Measurements from ENCODE around the gene SFRP5. TPM values are rescaled to one million over a fixed set of nuclear protein-coding genes. Genes with fewer than 3 reads are reported as not detected.

The SFRP5 gene
- total and polyA plus RNA-seq, 8 donors, result 0.24 to 9.1 (median 2.9) TPM

GRCh38 chr10:97748116-97748515 is 23.7 kb downstream of the SFRP5 start:
- no peaks in the 10 kb centered on the region for H3K9me3 ChIP-seq
- H3K4me3 ChIP-seq, result no peak overlapping the region
- no peak for DNase-seq
- no peak overlapping the region for H3K27ac ChIP-seq
- ATAC-seq, result no peak
- TF ChIP-seq CTCF (IDR thresholded peaks at IDR 0.05), result no peak
- no peaks in the 10 kb centered on the region for H3K4me1 ChIP-seq
- intact Hi-C loops (cut with DNase I), result no loop called here
- H3K27me3 ChIP-seq, result no peaks in the 10 kb centered on the region
- H3K36me3 ChIP-seq, result peaks cover 0 to 99% of the 10 kb centered on the region in 2 donors

- no peak for DNase-seq
- Histone ChIP-seq H3K4me3 (no peak overlapping the region), H3K36me3 (peaks cover 0 to 99% of the 10 kb centered on the region in 2 donors), H3K4me1 (peaks cover 0 to 2% of the 10 kb centered on the region in 2 donors), H3K27ac (no peak overlapping the region), H3K9me3 (no peaks in the 10 kb centered on the region), H3K27me3 (no peaks in the 10 kb centered on the region)
- no peak for TF ChIP-seq CTCF (IDR thresholded peaks at IDR 0.05)
- intact Hi-C loops (cut with DNase I), result no loop called here
- ATAC-seq, result no peak
Observed at GRCh38 chr10:97747573-97747972, 24.2 kb downstream of the SFRP5 start.

- no peak overlapping the region for H3K4me3 ChIP-seq
- H3K9me3 ChIP-seq, result no peaks in the 10 kb centered on the region
- no peaks in the 10 kb centered on the region for H3K27me3 ChIP-seq
- DNase-seq (peak in 1 of 4 donors; percentile 26), ATAC-seq (no peak)
- no peak for TF ChIP-seq CTCF (IDR thresholded peaks at IDR 0.05)
- H3K4me1 ChIP-seq, result peaks cover 0 to 9% of the 10 kb centered on the region in 2 donors
- peaks cover 0 to 98% of the 10 kb centered on the region in 2 donors for H3K36me3 ChIP-seq
- no peak overlapping the region for H3K27ac ChIP-seq
- intact Hi-C loops (cut with DNase I), result no loop called here
Observed at GRCh38 chr10:97744405-97745035, 27.3 kb downstream of the SFRP5 start.

- Histone ChIP-seq H3K9me3 (no peaks in the 10 kb centered on the region), H3K4me1 (peaks cover 5 to 21% of the 10 kb centered on the region in 2 donors), H3K36me3 (peaks cover 0 to 94% of the 10 kb centered on the region in 2 donors), H3K27me3 (no peaks in the 10 kb centered on the region), H3K27ac (no peak overlapping the region), H3K4me3 (no peak overlapping the region)
- TF ChIP-seq CTCF (IDR thresholded peaks at IDR 0.05), result no peak
- intact Hi-C loops (cut with DNase I), result no loop called here
- DNase-seq, result peak in 1 of 4 donors; percentile 22
- no peak for ATAC-seq
Observed at GRCh38 chr10:97743169-97743943, 28.4 kb downstream of the SFRP5 start.

- intact Hi-C loops (cut with DNase I), result no loop called here
- Histone ChIP-seq H3K36me3 (peaks cover 0 to 67% of the 10 kb centered on the region in 2 donors), H3K27me3 (no peaks in the 10 kb centered on the region), H3K9me3 (no peaks in the 10 kb centered on the region), H3K4me3 (no peak overlapping the region), H3K4me1 (peaks cover 14 to 28% of the 10 kb centered on the region in 2 donors), H3K27ac (no peak overlapping the region)
- TF ChIP-seq CTCF (IDR thresholded peaks at IDR 0.05), result no peak
- ATAC-seq (no peak), DNase-seq (no peak)
Observed at GRCh38 chr10:97740613-97741012, 31.2 kb downstream of the SFRP5 start.

Measured in left lung (tissue), 10 donors.